Endodermal cell (in vitro differentiated cells): Measurements from ENCODE around the gene MCMBP. TPM values are rescaled to one million over a fixed set of nuclear protein-coding genes. Genes with fewer than 3 reads are reported as not detected.

Experiments used
- DNase-seq: peaks from one replicate; pipeline ENCODE4 v3.0.0-alpha.2; 2017
- H3K27ac ChIP-seq: 2 replicates; pipeline ENCODE4 v1.5.1; 2013; ENCODE audit warnings: mild to moderate bottlenecking, low read depth, low read length, moderate library complexity
- H3K27me3 ChIP-seq: 2 replicates; pipeline ENCODE4 v1.6.1; 2013; ENCODE audit warnings: mild to moderate bottlenecking, low read length, moderate library complexity; ENCODE audit not compliant: insufficient read depth, control insufficient read depth, poor library complexity, severe bottlenecking
- H3K36me3 ChIP-seq: 2 replicates; pipeline ENCODE4 v1.7.0; 2013; ENCODE audit warnings: mild to moderate bottlenecking, low read length, moderate library complexity; ENCODE audit not compliant: control insufficient read depth, insufficient read depth
- H3K4me1 ChIP-seq: one replicate; pipeline ENCODE4 v1.7.0; 2013; ENCODE audit warnings: low read length; ENCODE audit not compliant: control insufficient read depth, insufficient read depth
- H3K4me3 ChIP-seq: 2 replicates; pipeline ENCODE4 v1.5.1; 2013; ENCODE audit warnings: mild to moderate bottlenecking, low read length, moderate library complexity
- H3K9ac ChIP-seq: 2 replicates; pipeline ENCODE4 v1.6.1; 2013; ENCODE audit warnings: mild to moderate bottlenecking, low read length, moderate library complexity; ENCODE audit not compliant: poor library complexity, severe bottlenecking; ENCODE audit errors: extremely low read depth
- H3K9me3 ChIP-seq: 2 replicates; pipeline ENCODE4 v1.6.1; 2013; ENCODE audit warnings: mild to moderate bottlenecking, low read length, moderate library complexity; ENCODE audit not compliant: control insufficient read depth
- H3K27ac Mint-ChIP-seq: 2 replicates; pipeline ENCODE4 v1.8.0; 2020; ENCODE audit warnings: mixed read lengths
- H3K27me3 Mint-ChIP-seq: 2 replicates; pipeline ENCODE4 v1.8.0; 2021; ENCODE audit warnings: mild to moderate bottlenecking, mixed read lengths; ENCODE audit not compliant: insufficient read depth
- H3K36me3 Mint-ChIP-seq: 2 replicates; pipeline ENCODE4 v1.8.0; 2020; ENCODE audit warnings: low read depth, mixed read lengths
- H3K4me1 Mint-ChIP-seq: 2 replicates; pipeline ENCODE4 v1.8.0; 2020; ENCODE audit warnings: mixed read lengths
- H3K4me3 Mint-ChIP-seq: 2 replicates; pipeline ENCODE4 v1.8.0; 2020; ENCODE audit warnings: mild to moderate bottlenecking, moderate library complexity, mixed read lengths
- H3K9me3 Mint-ChIP-seq: 2 replicates; pipeline ENCODE4 v1.8.0; 2020; ENCODE audit warnings: mild to moderate bottlenecking, mixed read lengths
- CTCF ChIP-seq: fragments of 200-600 bp; sonication (generic); conservative IDR thresholded peaks from 2 replicates; pipeline ENCODE4 v1.5.0; 2021; ENCODE audit warnings: antibody characterized with exemption, mild to moderate bottlenecking
- WGBS, 2 experiments: methylation state at CpG; one replicate each; pipeline versions ENCODE4 v1.1.5 to v1.1.7; 2013; ENCODE audit warnings: missing lambda C conversion rate in 2 of 2, mixed read lengths in 1 of 2; ENCODE audit not compliant: insufficient coverage in 1 of 2, insufficient read length in 1 of 2; 5-methylcytosine and 5-hydroxymethylcytosine counted together
- total RNA-seq, 2 donors: library from RNA; stranded (reverse); fragmentation: NEBNext Ultra II Directional in 1 of 2; extraction: Animal tissue kit (Norgen Biotek cat#: 25700) in 1 of 2; gene quantifications; 2 replicates in 1 of 2; 3 replicates in 1 of 2; pipeline ENCODE4 v1.2.1, GENCODE V29; 2021

MCMBP gene
- total RNA-seq, 2 donors from 2014 or later: 96.6 to 98.9 TPM

- Histone ChIP-seq H3K9ac (no peak overlapping the region), H3K4me3 (no peak overlapping the region), H3K9me3 (no peaks in the 10 kb centered on the region), H3K27me3 (no peaks in the 10 kb centered on the region), H3K27ac (no peak overlapping the region), H3K4me1 (no peaks in the 10 kb centered on the region), H3K36me3 (peaks cover 34% of the 10 kb centered on the region)
- TF ChIP-seq CTCF: peak; percentile 27
- DNase-seq: no peak
- no peak overlapping the region for H3K27ac Mint-ChIP-seq
- H3K4me3 Mint-ChIP-seq: no peak overlapping the region
- peaks cover 6% of the 10 kb centered on the region for H3K4me1 Mint-ChIP-seq
- H3K9me3 Mint-ChIP-seq: no peaks in the 10 kb centered on the region
- H3K36me3 Mint-ChIP-seq: peaks cover 11% of the 10 kb centered on the region
- no peaks in the 10 kb centered on the region for H3K27me3 Mint-ChIP-seq
- 93 to 95% methylated on average over 8 to 11 of the region's 11 CpGs for WGBS, 2 experiments
Measured at GRCh38 chr10:119806334-119807130, 66.1 kb downstream of the MCMBP start.

GRCh38 chr10:119805702-119806230 is 66.9 kb downstream of the MCMBP start:
- Mint-ChIP-seq H3K27me3 (no peaks in the 10 kb centered on the region), H3K9me3 (no peaks in the 10 kb centered on the region), H3K4me1 (peaks cover 6% of the 10 kb centered on the region), H3K4me3 (no peak overlapping the region), H3K27ac (no peak overlapping the region), H3K36me3 (peaks cover 11% of the 10 kb centered on the region)
- H3K9me3 ChIP-seq: no peaks in the 10 kb centered on the region
- H3K27me3 ChIP-seq: no peaks in the 10 kb centered on the region
- H3K36me3 ChIP-seq: peaks cover 39% of the 10 kb centered on the region
- WGBS, 2 experiments: 86 to 91% methylated on average over 4 to 5 of the region's 5 CpGs
- no peak for TF ChIP-seq CTCF
- H3K4me3 ChIP-seq: no peak overlapping the region
- no peaks in the 10 kb centered on the region for H3K4me1 ChIP-seq
- no peak overlapping the region for H3K9ac ChIP-seq
- no peak overlapping the region for H3K27ac ChIP-seq
- DNase-seq: no peak

GRCh38 chr10:119803264-119803663 is 69.4 kb downstream of the MCMBP start:
- peaks cover 11% of the 10 kb centered on the region for H3K36me3 Mint-ChIP-seq
- Histone ChIP-seq H3K27ac (no peak overlapping the region), H3K4me1 (no peaks in the 10 kb centered on the region), H3K27me3 (no peaks in the 10 kb centered on the region), H3K9me3 (no peaks in the 10 kb centered on the region), H3K36me3 (peaks cover 45% of the 10 kb centered on the region), H3K9ac (no peak overlapping the region), H3K4me3 (no peak overlapping the region)
- TF ChIP-seq CTCF: no peak
- 100% methylated on average over 1 of the region's 1 CpG; no CpG with 5 or more reads in 1 of the 2 experiments for WGBS, 2 experiments
- H3K9me3 Mint-ChIP-seq: no peaks in the 10 kb centered on the region
- no peaks in the 10 kb centered on the region for H3K27me3 Mint-ChIP-seq
- H3K27ac Mint-ChIP-seq: no peak overlapping the region
- H3K4me1 Mint-ChIP-seq: peaks cover 6% of the 10 kb centered on the region
- DNase-seq: no peak
- no peak overlapping the region for H3K4me3 Mint-ChIP-seq
